ENCODE data around the gene CORO1C.
"Not testable (repeated sequence)": the region's sequence is repeated elsewhere in the genome, so short reads cannot be mapped to it uniquely, and the experiment has no call there.

CORO1C gene

GRCh38 chr12:108619369-108620160, 111.8 kb downstream of the CORO1C start:
- TF ChIP-seq, protein P1, sequence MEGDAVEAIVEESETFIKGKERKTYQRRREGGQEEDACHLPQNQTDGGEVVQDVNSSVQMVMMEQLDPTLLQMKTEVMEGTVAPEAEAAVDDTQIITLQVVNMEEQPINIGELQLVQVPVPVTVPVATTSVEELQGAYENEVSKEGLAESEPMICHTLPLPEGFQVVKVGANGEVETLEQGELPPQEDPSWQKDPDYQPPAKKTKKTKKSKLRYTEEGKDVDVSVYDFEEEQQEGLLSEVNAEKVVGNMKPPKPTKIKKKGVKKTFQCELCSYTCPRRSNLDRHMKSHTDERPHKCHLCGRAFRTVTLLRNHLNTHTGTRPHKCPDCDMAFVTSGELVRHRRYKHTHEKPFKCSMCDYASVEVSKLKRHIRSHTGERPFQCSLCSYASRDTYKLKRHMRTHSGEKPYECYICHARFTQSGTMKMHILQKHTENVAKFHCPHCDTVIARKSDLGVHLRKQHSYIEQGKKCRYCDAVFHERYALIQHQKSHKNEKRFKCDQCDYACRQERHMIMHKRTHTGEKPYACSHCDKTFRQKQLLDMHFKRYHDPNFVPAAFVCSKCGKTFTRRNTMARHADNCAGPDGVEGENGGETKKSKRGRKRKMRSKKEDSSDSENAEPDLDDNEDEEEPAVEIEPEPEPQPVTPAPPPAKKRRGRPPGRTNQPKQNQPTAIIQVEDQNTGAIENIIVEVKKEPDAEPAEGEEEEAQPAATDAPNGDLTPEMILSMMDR (IDR thresholded peaks at IDR 0.05; ENCODE audit: insufficient read depth, low read length, poor library complexity, severe bottlenecking) = no peak
- DNase-seq (ENCODE audit: extremely low read depth, insufficient read length) = no peak
- no peak overlapping the region for H3K4me3 ChIP-seq (replicated peaks; ENCODE audit: low read depth, low read length)
- H3K36me3 ChIP-seq (ENCODE audit: control insufficient read depth, insufficient read depth, low read length) = peaks cover 10% of the 10 kb centered on the region
- H3K27me3 ChIP-seq (replicated peaks; ENCODE audit: control insufficient read depth, insufficient read depth, low read length) = no peaks in the 10 kb centered on the region

DNA sequence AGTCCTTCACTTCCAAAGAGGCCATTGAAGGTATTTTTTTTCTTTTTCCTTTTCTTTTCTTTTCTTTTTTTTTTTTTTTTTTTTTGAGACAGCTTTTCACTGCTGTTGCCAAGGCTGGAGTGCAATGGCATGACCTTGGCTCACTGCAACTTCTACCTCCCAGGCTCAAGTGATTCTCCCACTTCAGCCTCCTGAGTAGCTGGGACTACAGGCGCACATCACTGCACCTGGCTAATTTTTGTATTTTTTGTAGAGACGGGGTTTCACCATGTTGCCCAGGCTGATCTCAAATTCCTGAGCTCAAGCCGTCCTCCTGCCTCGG, 112.4 kb downstream of the CORO1C start:
- not testable (repeated sequence) for H3K4me3 ChIP-seq (replicated peaks; ENCODE audit: low read depth, low read length); DNase-seq (ENCODE audit: extremely low read depth, insufficient read length); H3K27me3 ChIP-seq (replicated peaks; ENCODE audit: control insufficient read depth, insufficient read depth, low read length)
- H3K36me3 ChIP-seq (ENCODE audit: control insufficient read depth, insufficient read depth, low read length) = peaks cover 10% of the 10 kb centered on the region

DNA sequence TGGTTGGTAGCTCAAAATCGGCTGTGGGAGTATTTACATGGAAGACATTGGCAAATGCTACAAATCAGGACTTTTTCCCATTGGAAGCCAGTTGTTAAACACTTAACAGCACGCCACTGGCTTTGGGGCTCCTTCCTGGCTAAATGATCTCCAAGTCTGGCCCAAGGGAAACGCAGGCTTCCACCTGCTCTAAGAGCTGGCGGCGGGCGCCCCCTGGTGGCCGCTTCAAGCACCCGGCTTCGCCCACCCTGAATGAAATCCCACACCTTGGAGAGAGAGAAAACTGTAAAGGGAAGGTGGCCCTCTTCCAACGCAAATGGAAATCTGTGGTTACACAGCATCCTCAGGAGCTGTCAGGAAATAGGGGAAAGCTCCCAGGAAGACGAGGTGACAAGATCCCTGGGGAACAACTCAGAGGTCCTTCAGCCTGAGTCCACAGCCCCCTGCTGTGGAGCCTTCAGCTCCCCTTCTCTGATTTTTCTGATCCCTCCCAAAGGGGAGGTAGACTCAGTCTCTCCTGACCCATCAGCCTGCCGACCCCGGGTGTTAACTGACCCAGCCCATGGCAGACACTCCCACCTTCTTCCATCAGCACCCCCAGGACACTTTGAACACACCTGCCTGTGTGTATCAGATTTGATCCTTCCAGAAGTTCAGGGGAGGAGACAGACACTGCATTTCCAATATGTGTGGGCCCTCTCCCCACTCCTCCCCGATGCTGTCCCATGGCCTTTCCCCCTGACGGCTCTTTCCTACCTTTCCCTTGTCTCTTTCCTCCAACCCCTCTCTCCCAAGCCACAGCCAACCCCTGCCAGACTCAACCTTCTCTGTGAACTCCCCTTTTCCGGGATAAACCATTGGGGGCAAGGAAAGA, 113.0 kb downstream of the CORO1C start:
- DNase-seq (ENCODE audit: extremely low read depth, insufficient read length) = peak; percentile 83
- TF ChIP-seq, protein P1 (IDR thresholded peaks at IDR 0.05; ENCODE audit: insufficient read depth, low read length, poor library complexity, severe bottlenecking) = peak; percentile 95
- Histone ChIP-seq H3K27me3 (replicated peaks; ENCODE audit: control insufficient read depth, insufficient read depth, low read length) (no peaks in the 10 kb centered on the region), H3K4me3 (replicated peaks; ENCODE audit: low read depth, low read length) (no peak overlapping the region), H3K36me3 (ENCODE audit: control insufficient read depth, insufficient read depth, low read length) (peaks cover 6% of the 10 kb centered on the region)

- TF ChIP-seq, protein P1 (IDR thresholded peaks at IDR 0.05; ENCODE audit: insufficient read depth, low read length, poor library complexity, severe bottlenecking) = no peak
- Histone ChIP-seq H3K36me3 (ENCODE audit: control insufficient read depth, insufficient read depth, low read length) (no peaks in the 10 kb centered on the region; the same call in 1 of the 2 replicates), H3K27me3 (replicated peaks; ENCODE audit: control insufficient read depth, insufficient read depth, low read length) (no peaks in the 10 kb centered on the region), H3K4me3 (replicated peaks; ENCODE audit: low read depth, low read length) (no peak overlapping the region; the same call in 1 of the 2 replicates)
- peak; percentile 87 for DNase-seq (ENCODE audit: extremely low read depth, insufficient read length)
Observed at GRCh38 chr12:108616941-108617858, 114.1 kb downstream of the CORO1C start.

GRCh38 chr12:108616359-108616758, 115.0 kb downstream of the CORO1C start:
- H3K4me3 ChIP-seq (replicated peaks; ENCODE audit: low read depth, low read length) = no peak overlapping the region
- TF ChIP-seq, protein P1 (IDR thresholded peaks at IDR 0.05; ENCODE audit: insufficient read depth, low read length, poor library complexity, severe bottlenecking) = no peak
- DNase-seq (ENCODE audit: extremely low read depth, insufficient read length) = no peak
- no peaks in the 10 kb centered on the region for H3K27me3 ChIP-seq (replicated peaks; ENCODE audit: control insufficient read depth, insufficient read depth, low read length)
- H3K36me3 ChIP-seq (ENCODE audit: control insufficient read depth, insufficient read depth, low read length) = no peaks in the 10 kb centered on the region; the same call in 1 of the 2 replicates
